GM19438 (cell line): ENCODE data around the gene EBP.

Experiments
- ATAC-seq: cut with Tn5 transposase; IDR thresholded peaks from one replicate; pipeline ENCODE4 v1.9.1; 2021; ENCODE audit warnings: low read depth; ENCODE audit not compliant: unreplicated experiment

EBP gene

DNA sequence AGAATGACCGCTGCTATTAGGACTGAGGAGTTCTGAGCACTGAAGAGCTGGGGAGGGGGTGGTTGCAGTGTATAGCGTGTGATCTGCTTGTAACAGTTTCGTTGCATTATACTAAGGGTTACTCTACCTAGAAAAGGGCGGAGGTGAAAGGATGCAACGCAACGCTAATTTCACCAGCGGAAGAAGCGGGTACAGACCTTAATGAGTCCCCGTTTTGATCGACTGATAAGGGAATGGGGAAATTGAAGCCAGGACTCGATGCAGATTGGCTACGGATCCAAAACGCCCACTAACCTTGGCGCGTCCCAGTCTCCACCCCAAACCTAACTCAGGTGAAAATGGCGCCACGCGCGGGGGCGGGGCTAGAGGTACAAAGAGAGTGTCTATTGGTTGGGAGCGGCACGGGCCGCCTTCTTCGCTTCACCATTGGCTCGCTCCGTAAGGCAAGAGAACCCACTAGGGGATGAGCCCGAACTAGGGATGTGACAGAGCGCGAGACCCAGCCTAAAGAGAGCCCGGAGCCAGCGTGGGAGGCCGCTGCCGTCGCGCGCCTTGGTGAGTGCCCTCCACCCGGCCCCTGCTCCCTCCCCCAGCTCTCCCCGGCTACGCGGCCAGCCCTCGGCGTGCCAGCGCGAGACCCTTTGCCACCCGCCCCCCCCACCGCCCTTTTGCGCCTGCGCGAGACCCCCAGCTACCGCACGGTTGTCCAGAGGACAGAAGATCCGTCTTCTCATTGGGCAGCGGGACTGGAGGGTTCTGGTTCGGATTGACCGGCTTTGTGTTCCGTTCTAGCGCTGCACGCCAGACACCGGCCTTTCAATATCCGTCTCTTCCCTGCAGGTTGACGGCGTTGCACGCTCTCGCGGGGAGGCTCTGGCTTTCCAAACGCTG, at the start of gene EBP:
Gene EBP, plus strand, starts transcription at position 456 of the 891 bp plus-strand sequence. CDS start 1,964 bp downstream, outside the sequence.
- ATAC-seq = peak; percentile 91

- ATAC-seq = no peak
Observed at GRCh38 chrX:48472225-48472624, 49.4 kb upstream of the EBP start.

DNA sequence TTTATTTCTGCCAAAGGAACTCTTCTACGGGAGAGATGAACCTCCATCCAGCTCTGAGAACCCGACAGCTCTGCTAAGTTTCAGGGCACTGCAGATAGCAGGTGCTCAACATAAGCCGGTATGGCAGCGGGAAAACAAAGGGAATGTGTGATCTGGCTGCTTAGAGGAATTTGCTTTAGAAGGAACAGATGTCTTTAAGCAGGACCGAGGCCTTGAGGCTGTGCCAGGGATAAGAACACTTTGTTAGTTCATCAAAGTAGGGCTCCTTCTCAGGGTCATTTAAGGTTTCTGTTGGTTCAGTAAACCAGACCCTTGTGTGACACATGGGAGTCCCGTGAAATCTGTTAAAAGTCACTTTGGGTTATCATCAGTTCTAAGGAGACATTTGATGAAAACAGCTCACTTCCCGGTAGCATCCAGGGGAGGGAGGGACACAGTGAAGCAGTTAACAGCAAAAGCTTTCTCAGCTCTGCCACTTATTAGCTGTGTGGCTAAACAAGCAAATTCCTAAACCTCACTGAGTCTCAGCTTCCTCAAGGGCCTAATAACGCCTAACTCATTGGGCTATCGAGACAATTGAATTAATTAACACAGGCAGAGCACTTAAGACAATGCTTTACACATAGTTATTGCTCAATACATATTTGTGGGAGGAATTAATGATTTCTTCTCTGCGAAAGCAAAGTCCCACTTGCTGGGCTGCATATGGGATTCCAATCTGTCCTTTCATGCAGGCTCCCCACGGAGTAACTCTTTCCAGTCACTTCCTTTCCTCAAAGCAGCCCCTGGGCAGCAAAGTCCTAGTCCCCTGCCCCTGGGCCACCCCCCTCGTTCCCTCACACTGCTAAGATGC, 48.5 kb upstream of the EBP start:
- ATAC-seq = no peak

- ATAC-seq = no peak
Observed at GRCh38 chrX:48473704-48473990, 48.0 kb upstream of the EBP start.

- ATAC-seq = no peak
Observed at GRCh38 chrX:48474127-48474526, 47.5 kb upstream of the EBP start.

DNA sequence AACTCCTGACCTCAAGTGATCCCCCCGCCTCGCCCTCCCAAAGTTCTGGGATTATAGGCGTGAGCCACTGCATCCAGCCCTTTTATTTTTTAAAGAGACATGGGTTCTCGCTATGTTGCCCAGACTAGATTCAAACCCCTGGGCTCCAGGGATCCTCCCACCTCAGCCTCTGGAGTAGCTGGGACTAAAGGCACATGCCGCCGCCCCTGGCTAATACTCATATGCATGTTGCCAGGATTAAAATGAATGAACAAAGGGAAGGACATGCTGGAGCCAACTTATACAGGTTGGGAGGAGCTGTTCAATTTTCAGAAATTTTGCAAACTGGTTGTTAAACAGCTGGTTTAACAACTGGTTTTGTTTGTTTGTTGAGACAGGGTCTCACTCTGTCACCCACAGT, 47.0 kb upstream of the EBP start:
- no peak for ATAC-seq

DNA sequence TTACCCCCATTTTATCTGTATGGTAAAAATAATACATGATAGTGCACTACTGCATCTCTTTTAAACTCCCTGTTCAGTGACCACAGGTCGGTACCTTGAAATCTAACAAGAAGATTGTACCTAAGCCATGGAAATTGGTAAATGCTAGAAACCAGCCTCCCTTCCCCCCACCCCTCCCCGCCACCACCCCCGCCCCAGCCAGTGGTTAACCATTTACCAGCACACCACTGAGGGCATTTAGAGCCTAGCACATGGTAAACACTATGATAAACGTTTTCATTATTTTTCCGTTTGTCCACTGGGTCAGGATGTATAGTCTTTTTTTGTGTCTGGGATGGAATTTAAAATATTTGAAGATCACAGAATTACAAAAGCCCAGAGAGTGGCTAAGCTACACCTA, 46.3 kb upstream of the EBP start:
- ATAC-seq = no peak

- ATAC-seq = peak; percentile 83
Observed at GRCh38 chrX:48475774-48476577, 45.6 kb upstream of the EBP start, which contains the start of gene FTSJ1. Gene FTSJ1 (plus strand): TSS chrX:48476199. CDS start chrX:48478048, 1,849 bp downstream.

GRCh38 chrX:48476919-48477318, 44.7 kb upstream of the EBP start:
- ATAC-seq = no peak

GRCh38 chrX:48477960-48478755, 43.5 kb upstream of the EBP start:
- no peak for ATAC-seq

DNA sequence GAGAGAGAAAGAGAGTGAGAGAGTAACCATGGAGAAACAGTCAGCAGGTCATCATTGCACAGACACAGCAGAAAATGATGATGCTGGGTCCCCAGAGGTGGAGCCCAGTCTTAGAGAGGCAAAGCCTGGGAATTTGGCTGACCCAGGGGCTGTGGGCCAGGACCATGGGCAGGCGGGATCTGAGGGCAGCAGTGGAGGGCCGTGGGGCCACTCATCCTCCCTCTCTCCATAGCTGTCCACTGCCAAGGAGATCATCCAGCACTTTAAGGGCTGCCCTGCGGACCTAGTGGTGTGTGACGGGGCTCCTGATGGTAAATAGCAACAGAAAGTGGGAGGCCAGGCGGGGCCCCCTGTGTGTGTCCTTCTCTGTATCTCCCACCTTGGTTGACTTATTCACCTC, 42.8 kb upstream of the EBP start:
- no peak for ATAC-seq

- no peak for ATAC-seq
Observed at GRCh38 chrX:48480142-48480541, 41.5 kb upstream of the EBP start.

GRCh38 chrX:48480583-48480982, 41.0 kb upstream of the EBP start:
- no peak for ATAC-seq

GRCh38 chrX:48482526-48482925, 39.1 kb upstream of the EBP start:
- no peak for ATAC-seq

GRCh38 chrX:48487362-48487798, 34.2 kb upstream of the EBP start:
- ATAC-seq = no peak

DNA sequence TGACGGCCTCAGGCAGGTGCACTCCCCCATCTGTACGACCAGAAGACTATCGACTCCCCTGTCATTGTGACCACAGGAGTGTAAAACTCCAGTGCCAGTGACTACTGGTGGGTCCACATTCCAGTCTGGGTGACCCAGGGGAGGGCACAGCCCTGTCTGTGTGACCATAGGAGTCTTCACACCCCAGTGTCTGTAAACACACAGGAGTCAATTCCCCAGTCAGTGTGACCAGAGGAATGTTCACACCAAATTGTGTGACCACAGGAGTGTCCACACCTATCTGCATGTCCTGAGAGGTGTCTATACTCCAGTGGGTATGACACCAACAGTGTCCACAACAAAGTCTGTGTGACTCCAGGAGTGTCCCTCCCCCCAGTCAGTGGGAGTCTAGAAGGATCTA, 33.6 kb upstream of the EBP start:
- no peak for ATAC-seq

- no peak for ATAC-seq
Observed at GRCh38 chrX:48489296-48489695, 32.3 kb upstream of the EBP start.

DNA sequence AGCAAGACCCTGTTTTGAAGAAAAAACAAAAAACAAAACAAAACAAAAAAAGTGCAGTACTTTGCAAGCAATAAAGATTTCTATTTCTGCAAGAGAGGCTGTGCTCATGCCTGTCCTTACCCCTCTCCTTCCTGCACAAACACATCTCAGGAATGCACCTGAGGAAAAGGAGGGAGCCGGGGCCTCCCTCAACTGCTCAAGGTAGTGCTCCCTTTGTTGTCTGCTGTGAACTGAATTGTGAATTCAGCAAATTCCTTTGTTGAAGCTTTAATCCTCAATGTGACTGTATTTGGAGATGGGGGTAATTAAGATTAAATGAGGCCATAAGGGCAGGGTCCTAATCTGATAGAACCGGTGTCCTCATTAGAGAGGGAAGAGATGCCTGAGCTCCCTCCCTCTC, 31.7 kb upstream of the EBP start:
- no peak for ATAC-seq

DNA sequence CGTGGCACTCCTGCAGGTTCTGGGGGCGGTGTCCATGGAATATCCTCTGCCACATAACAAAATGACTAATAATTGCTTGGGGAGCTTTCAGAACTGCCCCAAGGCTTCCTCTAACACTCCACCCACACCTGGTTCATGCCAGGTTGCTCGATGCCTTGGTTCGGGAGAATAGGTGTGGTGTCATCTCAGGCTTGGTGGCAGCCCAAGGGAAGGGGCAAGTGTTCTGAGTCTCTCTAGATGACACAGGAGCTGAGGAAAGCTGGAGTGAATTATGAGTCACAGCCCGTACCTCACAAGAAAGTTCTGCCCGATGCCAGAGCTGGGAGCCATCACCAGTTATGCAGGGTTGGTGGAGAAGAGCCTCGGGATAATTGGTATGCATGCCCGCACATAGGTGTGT, 30.9 kb upstream of the EBP start:
- ATAC-seq = no peak

DNA sequence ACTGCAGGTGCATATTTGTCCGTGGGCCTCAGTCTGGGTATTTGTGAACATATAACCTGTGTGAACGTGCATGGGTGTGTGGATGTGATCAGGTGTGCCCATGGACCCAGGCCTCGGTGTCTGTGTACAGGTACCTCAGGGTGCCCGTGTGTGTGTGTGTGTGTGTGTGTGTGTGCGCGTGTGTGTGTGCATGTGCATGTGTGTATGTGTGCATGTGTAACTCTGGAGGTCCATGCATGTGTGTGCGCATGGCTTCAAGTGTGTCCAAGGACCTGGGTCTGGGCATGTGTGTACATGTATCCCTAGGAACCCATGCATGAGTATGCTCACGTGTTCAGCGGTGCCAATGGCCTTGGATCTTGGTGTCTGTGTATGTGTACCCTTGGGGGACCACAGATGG, 29.8 kb upstream of the EBP start:
- no peak for ATAC-seq
